HG03520 (cell line): ENCODE results near the gene MLLT3.
A peak's percentile ranks its signal among the peaks of the same experiment; 100 is the strongest.

Experiments
- ATAC-seq: cut with Tn5 transposase; IDR thresholded peaks from one replicate; pipeline ENCODE4 v1.9.1; 2021; ENCODE audit warnings: mild to moderate bottlenecking, moderate library complexity; ENCODE audit not compliant: unreplicated experiment

The MLLT3 gene

DNA sequence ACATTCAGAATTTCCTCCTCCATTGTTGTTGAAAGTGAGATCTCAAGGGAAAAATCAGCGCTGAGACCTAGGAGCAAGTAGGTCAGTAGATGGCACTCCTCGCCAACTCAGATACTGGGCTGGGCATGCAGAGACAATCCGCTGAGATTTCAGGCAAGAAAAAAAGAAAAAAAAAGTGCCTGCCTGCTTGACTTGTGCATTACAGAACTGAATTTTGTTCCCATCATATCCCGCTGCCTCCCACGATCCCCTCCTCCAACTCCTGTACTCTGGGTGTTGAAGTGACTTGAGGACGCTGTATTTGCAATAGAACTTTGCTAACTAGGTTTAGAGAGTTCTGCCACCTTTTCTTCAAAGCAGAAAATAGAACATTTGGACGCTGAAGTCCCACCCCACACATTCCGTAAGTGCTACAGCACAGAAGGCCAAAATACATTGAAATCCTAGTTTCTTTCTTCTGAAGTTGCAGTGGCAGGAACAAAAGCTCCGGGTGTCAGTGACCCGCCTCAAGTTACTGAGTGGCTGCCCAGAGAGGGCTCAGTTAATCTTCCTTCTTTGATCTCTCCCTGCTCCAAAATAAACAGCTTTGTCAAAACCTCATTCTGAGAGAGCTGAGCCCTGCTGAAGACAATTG is 265.8 kb downstream of the MLLT3 start:
- ATAC-seq, result peak; percentile 37

DNA sequence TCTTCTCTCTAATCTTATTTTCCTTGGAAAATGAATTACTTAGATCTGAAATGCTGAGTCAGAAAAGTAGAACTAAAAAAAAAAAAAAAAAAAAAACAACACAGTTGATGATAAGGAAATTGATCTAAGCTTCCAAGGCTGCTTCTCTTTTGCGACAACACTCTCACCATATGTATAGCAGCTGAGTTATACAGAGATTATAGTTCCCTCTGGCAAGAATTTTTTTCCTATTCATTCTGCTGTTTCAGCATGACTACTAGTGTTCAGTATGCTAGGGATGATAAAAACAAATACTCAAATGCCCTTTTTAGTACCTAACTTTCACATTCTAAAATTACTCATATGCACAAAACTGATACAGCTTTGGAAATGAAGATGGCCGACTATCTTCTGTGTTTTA is 267.3 kb downstream of the MLLT3 start:
- ATAC-seq, result no peak

DNA sequence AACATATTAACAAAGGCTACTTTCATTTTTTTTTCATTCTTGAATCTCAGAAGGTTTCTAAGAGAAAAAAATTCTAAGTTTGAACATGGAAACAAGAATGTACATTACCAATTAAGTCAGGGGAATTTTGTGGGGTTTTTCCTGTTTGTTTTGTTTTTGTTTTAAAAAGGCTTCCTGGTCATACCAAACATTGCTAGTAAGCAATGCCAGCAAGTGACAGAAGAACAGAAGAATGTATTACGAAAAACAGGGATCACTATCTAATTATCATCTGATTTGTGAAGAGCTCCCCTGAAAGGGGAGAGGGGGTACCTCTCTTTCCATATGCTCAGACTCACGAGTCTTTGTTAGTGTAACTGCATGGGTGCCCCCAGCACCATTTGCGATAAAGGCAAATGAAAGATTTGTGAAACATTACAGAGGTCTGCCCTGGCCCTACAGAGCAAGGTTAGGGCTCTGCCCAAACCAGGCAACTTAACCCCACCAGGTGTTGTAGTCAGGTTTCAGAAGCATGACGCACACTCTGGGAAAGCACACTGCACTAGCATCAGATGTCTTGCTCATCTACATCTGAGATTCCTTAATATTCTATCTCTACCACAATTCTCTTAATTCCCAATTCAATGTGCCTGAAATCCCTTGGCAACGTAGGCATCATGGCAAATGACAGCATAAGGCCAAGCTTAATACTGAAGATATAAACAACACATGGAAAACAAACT is 268.2 kb downstream of the MLLT3 start:
- no peak for ATAC-seq

DNA sequence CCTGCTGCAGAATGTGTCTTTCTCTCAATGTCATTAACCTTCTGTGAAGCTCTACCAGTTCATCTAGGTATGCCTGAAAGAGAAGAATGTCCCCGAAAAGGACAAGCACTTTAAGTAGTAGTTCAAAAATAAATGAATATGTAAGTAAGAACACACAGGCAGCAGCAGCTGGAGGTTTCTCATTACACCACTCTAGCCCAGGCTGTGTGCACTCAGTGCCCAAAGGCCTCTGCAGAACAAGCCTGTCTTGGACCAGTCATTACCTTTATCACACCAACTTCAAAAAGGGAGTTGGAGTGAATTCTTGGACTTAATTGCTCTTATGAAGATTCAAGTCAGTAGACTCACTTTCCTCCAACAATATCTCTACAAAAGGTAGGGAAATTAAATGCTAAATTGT is 268.8 kb downstream of the MLLT3 start:
- no peak for ATAC-seq

DNA sequence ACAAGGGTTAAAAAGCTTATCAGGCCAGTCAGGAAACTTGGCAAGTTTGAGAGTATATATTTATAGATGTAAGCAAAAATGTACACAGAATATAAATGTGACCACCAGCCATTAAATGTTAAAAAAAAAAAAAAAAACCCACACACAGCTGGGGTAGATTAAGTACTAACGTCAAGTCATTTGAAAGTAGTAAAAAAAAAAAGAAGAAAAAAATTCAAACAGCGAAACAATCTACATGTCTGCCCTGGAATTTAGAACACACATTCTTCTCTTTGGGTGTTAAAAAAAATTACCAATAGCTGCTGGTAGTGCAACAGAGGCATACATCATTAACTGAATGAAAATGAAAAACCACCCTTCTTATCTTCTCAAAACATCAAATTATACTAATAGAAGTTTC is 269.7 kb downstream of the MLLT3 start:
- ATAC-seq, result no peak

DNA sequence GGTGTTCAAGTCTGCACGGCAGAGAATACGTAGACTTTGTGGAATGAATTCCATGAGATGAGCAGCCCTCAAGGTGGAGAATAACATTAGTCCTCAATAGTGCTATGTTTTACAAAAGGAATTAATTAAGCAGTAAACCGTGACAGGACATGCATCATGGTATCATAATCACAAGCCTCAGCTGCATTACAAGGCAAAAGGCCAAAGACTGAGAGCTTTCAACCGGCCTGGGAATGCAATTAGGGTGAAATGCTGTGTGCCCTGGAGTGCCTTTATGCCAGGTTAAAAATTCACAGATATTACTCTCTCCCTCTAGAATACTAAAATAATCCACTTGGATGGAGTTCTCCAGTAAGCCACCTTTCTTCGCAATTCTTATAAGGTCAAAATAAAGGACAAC is 270.6 kb downstream of the MLLT3 start:
- no peak for ATAC-seq

DNA sequence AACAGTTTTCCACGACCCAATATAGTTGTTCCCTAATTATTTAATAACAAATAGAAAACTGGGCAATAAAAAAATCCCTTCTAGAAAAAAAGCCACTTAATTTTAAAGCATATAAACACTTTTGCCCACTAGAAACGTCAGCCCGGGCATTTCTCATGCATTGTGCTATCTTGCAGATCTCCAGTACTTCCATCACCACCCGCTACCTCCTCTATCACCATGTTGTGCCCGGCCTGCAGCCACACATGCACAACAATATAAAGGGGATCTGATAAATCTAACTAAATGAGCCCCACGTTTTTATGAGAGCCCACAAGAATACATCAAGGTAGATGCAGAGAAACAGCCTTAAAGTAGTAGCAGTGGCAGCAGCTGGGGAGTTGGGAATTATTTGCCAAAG is 272.7 kb downstream of the MLLT3 start:
- ATAC-seq, result no peak

DNA sequence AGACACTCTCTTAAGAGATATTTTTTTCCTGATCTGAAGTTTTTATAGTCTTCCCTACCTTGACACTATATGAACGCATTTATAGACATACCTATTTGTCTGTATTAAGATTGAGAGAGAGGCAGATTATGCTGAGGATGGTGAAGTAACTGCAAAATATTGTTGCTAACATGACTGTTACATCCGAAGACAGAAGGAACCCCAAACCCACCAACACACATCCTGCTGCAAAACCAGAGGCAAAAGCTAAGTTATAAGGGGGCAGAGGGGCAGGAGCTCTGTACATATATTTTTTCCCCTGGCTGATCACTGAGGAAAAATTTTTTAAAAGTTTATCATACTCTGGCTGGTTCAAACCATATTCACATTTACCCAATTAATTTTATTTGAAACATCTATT is 279.0 kb downstream of the MLLT3 start:
- ATAC-seq, result no peak

DNA sequence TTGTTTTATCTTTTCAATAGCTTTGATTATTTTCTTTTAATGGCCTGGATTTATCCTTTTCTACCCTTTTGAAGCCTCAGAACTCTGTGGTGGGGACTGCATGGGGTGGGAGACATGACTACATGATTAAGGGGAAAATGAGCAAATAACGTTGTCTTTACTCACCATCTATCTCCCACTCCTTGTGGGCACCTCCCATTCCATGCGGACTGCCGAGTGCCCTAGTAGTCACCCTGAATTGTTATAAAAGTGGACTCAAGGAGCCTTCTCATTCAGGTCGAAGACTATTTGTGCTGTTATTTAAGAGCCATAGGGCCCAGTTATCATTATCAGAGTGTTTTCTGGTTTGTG is 281.8 kb downstream of the MLLT3 start:
- no peak for ATAC-seq

DNA sequence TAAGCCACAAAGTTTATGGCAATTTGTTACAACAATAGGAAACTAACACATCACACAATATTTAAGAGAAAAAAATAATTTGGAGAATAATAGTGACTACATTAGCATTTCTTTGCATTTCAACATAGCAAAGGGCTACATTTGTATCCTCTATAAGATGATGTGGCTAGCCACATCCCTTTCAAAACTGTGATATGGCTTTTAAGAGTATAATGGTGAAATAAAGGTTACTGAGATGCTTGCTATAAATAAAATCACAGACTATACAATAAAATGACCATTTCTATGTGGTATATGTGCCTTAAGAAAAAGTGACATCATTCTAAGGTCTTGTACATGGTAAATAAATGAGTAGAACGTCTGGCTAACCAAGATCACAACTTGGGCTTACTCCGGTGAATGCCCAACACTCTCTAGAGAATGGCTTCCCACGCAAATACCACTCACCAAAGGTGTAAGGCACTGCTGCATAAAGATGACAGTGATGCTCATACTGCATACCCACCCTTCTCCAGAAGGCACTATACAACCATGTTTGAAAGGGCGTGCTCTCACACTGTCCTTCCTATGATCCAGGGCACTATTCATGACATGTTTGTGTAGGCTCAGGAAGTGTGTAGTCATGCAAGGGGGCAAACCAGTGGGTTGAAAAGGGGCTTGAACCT is 286.5 kb downstream of the MLLT3 start:
- ATAC-seq, result no peak

DNA sequence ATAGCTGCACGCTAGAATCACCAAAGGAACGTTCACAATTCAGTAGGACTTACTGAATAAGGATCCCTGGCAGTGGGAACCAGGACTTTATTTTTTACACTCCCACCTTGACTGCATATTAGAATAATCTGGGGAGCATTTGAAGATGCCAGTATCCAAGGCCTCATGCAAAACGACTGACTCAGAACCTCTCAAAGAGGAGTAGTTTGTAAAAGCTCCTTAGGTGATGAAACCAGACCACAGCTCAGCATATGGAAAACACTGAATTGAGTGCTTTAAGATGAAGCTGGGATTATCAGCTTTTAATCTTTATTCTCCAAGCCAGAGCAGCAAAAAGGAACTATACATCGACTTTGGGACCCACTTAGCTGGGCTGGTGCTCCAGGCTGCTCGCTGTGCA is 288.3 kb downstream of the MLLT3 start:
- ATAC-seq, result no peak

DNA sequence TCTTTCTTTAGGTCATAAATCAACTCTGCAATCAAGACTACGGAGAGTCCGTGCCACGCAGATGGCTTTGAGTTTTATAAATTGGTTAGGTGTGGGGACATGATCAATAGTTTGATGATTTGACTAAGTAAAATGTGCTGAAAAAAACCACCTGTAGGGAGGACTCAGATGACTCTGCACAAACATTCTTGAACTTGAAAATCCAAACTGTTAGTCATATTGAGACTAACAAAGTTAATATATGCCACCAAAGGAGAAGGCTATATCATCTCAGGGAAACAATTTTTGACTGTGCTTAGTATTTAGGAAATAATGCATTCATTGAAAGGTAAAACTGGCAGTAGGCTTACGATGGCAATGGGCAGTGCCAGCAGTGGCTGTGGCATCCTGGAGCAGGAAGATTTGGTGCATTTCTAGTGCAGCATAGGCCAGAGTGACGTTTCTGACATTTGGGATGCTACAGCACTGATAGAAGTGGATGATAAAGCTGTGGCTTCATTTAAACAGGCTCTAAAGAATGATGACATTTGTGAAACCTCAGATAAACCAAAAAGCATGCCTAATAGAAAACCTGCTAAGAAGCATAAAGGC is 291.1 kb downstream of the MLLT3 start:
- peak; percentile 78 for ATAC-seq

DNA sequence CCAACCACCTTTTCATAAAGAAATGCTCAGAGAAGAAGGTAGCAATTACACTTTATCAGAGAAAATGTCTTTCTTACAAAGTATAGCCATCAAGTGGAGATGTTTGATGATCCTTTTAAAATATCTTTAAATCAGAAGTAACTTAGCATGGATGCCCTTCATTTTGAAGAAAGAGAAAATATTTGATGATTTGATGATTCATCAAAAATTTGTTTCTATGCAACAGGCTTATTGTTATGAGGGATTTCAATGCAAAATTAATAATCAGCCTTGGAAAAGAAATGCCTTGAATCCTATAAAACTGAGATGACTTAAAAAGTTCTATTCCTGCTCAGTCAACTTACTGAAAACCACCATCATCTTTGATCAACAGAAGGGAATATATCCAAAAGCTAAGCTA is 291.6 kb downstream of the MLLT3 start:
- no peak for ATAC-seq

DNA sequence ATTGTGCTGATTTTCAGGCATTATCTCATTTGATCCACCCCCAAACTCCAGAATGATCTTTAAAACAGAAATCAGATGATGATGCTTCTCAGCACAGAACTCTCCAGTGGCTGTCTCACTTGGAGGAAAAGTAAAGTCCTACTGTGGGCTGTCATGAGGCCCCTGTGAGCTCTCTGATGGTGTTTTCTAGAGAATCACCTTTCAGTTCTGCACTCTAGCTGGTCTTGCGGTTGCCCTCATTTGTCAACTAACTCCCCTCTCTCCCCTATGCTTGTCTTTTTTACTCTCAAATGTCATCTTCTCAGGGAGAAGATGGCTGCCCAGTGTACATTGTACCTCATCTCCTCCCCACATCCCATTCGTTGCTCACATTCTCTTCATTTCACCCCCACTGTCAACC is 295.8 kb downstream of the MLLT3 start:
- no peak for ATAC-seq

DNA sequence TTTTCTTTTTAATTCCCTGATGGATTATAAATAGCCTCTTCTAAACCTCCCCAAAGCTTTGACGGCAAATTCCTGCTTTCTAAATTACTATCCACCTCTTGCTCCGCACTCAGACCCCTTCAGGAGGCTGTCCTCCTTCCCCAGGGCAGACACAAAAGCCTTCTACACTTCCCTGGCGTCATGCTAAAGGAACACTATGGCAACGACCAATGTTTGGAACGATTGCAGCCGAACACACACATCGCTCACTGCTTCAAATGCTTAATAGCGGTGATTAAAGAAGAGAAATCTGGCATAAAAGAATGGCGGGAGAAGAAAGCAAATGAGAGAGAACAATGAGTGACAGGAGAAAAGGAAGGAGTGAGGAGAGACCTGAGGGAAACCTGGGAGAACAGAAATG is 297.3 kb downstream of the MLLT3 start:
- no peak for ATAC-seq

DNA sequence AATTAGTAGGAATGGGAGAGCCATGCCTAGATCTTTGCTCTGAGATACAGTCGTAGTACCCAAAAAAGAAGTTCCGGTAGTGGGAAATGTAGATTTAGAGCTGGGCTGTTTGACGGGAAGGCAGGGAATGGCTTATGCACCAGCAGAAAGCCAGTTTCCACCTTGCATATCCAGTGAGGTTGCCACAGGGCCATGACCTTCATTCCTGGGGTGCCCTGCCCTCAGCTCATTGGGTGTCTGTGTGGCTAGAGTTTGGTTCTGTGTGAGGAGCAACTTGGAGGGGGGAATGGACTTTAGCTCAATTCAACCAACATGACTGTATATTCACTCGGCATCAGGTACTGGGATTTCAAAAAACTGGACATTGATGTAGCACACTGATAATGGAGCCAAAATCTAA is 300.1 kb downstream of the MLLT3 start:
- ATAC-seq, result no peak

DNA sequence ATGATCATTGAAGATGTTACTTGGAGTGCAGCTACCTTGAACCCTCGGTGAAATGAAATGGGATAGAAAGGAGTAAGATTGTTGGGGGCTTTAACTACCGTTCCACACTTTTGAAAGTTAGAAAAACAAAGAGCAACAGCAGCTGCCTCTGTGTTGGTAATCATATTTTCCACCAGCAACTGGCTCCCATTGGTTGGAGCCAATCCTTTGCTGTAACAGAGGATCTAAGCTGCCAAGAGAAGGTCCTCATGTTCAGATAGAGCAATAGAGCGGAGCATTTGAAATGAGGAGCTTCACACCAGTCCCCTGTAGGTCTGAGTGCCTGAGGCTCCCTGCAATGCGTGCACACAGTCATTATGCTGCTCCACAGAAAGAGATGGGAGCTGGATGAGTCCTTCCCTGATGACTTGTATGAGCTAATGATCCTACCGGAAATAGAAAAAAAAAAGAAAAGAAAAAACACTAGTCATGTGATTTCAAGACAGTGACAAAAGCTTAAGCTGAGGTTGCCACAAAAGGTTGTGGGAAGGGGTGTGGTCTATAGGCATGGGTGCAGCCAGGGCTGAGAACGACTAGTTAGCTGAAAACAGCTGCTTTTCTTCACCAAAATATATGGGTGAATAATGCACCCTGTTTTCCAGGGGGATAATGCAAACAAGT is 300.7 kb downstream of the MLLT3 start:
- no peak for ATAC-seq

DNA sequence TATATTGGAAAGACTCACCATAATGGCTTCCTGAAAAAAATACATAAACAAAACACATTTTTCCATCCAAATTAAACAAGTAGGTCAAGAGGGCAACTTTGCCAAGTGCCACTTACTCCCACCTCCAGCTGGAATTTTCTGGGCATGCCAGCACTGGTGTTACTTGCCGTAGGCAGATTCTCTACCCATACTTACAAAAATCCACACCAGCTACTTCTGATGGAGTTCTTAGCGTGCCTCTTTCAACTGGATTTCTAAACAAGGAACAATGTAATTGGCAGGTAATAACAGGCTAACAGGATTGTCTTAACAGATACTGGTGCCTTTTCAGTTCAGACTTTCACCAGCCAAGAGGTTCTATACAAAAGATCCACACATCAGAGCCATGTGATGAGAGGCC is 301.4 kb downstream of the MLLT3 start:
- no peak for ATAC-seq

DNA sequence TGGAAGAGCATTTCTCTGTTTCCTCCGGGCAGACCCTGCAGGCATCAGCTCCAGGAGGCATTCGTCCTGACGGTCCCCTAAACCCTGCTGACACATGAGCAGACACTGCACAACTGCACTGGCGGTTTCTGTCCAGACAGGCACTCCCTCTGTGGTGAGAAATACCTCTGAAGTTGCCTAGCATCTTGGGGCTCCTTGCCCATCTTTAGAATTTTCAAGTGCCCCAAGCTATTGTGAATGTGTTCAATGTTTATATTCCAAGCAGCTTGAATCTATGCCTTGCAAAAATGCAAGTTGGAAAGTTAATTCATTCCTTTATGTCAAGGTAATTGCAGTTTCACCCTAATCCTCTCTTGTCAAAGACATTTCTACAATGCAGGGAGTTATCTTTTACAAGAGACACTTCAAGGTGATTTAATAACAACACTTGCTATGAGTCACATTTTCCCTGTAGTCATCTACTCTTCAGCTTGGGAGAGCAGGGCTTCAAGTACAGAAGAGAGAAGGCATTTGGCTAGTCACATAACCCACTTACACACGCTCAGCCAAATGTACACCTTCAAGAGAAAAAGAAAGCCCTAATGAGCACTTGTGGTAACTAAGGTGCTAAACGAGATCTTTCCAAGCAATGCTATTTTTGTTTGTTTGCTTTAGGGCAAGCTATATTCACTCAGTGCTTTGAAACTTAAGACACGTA is 302.5 kb downstream of the MLLT3 start:
- ATAC-seq, result no peak

DNA sequence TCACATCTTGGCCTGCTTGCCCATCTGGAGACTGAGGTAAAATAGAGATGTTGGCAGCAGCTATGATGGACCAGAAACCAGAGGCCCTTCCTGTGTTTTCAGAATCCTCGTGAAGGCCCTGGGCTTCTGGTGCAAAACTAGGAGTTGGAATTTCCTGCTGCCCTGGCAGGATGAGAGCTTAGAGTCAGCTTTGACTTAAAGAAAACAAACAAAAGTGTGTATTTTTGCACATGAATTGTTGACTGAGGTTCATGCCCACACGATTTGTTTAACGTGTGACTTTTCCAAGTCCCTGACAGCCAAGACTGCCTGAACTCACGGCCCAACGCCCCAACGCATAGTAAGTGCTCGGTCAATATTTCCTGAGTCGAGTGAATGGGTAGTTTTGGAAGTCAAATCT is 303.1 kb downstream of the MLLT3 start:
- ATAC-seq, result no peak

DNA sequence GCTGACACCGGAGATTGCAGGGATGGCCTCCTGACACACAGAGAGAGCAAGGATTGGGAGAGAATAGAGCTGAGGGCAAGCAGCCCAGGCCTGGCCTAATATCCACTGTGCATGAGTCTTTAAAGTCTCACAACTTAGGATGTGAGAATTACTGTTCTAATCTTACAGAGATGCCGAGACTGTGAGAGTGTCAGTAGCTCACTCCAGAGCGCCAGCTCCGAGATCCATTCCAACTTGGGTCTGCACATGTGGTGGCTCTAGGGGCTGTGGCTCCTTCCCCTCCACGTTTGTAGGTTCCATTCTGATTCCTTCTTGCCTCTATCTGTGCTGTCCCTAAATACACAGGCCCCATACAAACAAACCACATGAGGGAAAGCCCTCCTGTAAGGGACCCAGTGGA is 304.6 kb downstream of the MLLT3 start:
- ATAC-seq, result no peak
